Activated T-cell treated with anti-CD3 and anti-CD28 coated beads, Interleukin-2, amount 50 U/mL, for 24 hours (primary cell): Measurements from ENCODE around the gene TRIM37.
"Not testable (repeated sequence)": the region's sequence is repeated elsewhere in the genome, so short reads cannot be mapped to it uniquely, and the experiment has no call there.

Experiments used
- DNase-seq: peaks from one replicate; pipeline ENCODE4 v3.0.0-alpha.2; 2020
- H3K27ac Mint-ChIP-seq: 2 replicates; pipeline ENCODE4 v1.8.0; 2020; ENCODE audit warnings: mild to moderate bottlenecking, mixed read lengths
- H3K27me3 Mint-ChIP-seq: 2 replicates; pipeline ENCODE4 v1.8.0; 2020; ENCODE audit warnings: mixed read lengths
- H3K36me3 Mint-ChIP-seq: 2 replicates; pipeline ENCODE4 v1.8.0; 2020; ENCODE audit warnings: low read depth, mixed read lengths
- H3K4me1 Mint-ChIP-seq: 2 replicates; pipeline ENCODE4 v1.8.0; 2020; ENCODE audit warnings: low read depth, mixed read lengths
- H3K4me3 Mint-ChIP-seq: 2 replicates; pipeline ENCODE4 v1.8.0; 2020; ENCODE audit warnings: mild to moderate bottlenecking, moderate library complexity, mixed read lengths
- H3K9me3 Mint-ChIP-seq: 2 replicates; pipeline ENCODE4 v1.8.0; 2020; ENCODE audit warnings: mixed read lengths

Gene TRIM37

DNA sequence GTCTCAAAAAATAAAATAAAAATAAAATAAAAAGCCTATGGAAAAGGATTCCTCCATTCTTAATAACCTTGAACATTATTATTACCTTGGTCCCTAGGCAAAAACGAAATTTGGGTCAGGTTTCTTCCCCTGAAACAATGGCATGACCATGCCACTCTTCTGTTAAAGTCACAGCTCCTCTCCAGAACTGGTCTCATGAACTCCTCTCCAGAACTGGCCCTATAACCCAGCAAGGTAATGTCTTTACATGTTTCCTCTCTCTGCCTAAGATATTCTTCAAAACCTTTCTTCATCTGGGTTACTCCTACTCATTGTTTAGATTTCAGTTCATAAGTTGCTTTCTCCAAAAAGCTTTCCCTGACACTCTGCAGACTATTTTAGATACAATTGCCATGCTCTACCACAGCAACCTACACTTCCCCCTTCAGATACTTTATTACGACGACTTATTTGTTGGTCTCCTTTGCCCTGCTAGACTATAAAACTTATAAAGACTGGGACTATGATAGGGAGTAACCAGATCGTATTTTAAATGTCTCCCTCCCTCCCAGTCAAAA, 13.5 kb downstream of the TRIM37 start:
- no peaks in the 10 kb centered on the region for H3K27me3 Mint-ChIP-seq
- no peak for DNase-seq
- no peaks in the 10 kb centered on the region for H3K9me3 Mint-ChIP-seq
- H3K4me3 Mint-ChIP-seq = no peak overlapping the region
- peaks cover 62% of the 10 kb centered on the region for H3K36me3 Mint-ChIP-seq
- H3K27ac Mint-ChIP-seq = no peak overlapping the region
- peaks cover 26% of the 10 kb centered on the region for H3K4me1 Mint-ChIP-seq

DNA sequence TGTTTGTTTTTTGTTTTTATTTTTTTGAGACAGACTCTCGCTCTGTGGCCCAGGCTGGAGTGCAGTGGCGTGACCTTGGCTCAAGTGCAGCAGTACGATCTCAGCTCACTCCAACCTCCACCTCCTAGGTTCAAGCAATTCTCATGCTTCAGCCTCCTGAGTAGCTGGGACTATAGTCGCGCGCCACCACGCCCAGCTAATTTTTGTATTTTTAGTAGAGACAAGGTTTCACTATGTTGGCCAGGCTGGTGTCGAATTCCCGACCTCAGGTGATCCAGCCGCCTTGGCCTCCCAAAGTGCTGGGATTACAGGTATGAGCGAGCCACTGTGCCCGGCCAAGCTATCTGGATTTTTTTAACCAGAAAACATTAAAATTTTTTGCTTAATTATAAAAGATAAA, 16.1 kb downstream of the TRIM37 start:
- Mint-ChIP-seq H3K4me1 (peaks cover 10% of the 10 kb centered on the region), H3K36me3 (peaks cover 54% of the 10 kb centered on the region)
- not testable (repeated sequence) for H3K9me3 Mint-ChIP-seq, H3K27ac Mint-ChIP-seq, DNase-seq, H3K4me3 Mint-ChIP-seq, H3K27me3 Mint-ChIP-seq

DNA sequence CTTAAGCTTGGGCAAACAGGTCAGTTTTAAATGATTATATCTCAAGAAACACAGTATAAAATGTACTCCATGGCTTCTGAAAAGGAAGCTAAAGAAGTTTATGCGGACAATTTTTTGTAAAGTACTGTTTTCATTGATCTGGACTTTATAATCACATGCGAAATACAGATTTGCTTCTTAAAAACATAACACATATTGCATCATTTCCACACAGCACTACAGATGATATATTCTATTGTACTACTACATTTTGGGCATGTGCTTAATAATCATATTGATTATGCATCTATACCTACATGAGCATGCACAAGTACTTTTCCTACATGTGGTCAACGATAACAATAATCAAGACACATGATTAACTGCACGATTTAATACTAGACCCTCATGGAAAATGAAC, 22.5 kb downstream of the TRIM37 start:
- DNase-seq = no peak
- H3K9me3 Mint-ChIP-seq = no peaks in the 10 kb centered on the region
- H3K4me3 Mint-ChIP-seq = no peak overlapping the region
- H3K27ac Mint-ChIP-seq = no peak overlapping the region
- H3K36me3 Mint-ChIP-seq = peaks cover 74% of the 10 kb centered on the region
- H3K4me1 Mint-ChIP-seq = no peaks in the 10 kb centered on the region
- no peaks in the 10 kb centered on the region for H3K27me3 Mint-ChIP-seq

DNA sequence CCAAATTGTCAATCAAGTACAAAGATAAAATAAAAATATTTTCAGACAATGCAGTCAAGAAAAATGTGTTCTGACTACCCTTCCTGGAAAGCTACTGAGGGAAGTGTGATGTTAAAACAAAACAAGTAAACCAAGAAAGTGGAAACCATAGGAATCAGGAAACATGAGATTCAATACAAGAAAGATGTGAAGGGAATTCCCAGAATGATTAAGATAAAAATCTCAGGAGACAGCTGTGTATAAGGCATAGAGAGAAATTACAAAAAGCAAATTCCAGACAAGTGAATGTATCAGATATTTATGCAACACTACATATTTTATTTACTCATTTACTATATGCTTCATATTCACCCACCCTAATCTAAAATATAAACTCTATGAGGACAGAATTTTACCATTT, 32.2 kb downstream of the TRIM37 start:
- Mint-ChIP-seq H3K27me3 (no peaks in the 10 kb centered on the region), H3K4me1 (no peaks in the 10 kb centered on the region), H3K36me3 (peaks cover 81% of the 10 kb centered on the region), H3K4me3 (no peak overlapping the region), H3K27ac (no peak overlapping the region), H3K9me3 (no peaks in the 10 kb centered on the region)
- DNase-seq = no peak

DNA sequence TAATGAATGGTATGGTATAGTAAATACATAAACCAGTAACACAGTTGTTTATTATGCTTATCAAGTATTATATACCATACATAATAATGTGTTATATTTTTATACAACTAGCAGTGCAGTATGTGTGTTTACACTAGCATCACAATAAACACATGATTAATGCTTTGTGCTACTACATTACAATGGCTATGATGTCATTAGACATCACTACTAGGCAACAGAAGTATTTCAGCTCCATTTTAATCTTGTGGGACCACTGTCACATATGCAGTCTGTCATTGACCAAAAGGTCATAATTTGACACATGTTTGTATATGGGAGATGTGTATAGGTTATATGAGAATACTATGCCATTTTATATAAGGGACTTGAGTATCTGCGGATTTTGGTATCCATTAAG, 32.7 kb downstream of the TRIM37 start:
- H3K27ac Mint-ChIP-seq = no peak overlapping the region
- no peak for DNase-seq
- H3K4me3 Mint-ChIP-seq = no peak overlapping the region
- H3K9me3 Mint-ChIP-seq = no peaks in the 10 kb centered on the region
- H3K4me1 Mint-ChIP-seq = no peaks in the 10 kb centered on the region
- peaks cover 79% of the 10 kb centered on the region for H3K36me3 Mint-ChIP-seq
- H3K27me3 Mint-ChIP-seq = no peaks in the 10 kb centered on the region

DNA sequence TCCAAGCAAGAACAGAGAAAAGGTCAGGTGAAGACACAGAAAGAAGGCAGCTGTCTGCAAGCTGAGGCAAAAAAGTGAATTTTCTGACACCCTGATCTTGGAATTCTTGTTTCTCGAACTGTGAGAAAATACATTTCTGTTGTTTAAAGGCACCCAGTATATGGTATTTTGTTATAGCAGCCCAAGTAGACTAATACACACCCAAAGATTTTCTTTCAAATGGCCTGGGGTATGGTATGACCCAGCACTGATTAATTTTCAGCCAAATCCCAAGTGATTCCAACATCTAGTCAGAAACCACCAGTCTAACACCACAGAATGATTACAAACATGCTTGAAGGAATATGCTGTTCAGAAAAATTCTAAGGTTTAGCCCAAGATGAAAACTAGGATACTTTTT, 36.8 kb downstream of the TRIM37 start:
- Mint-ChIP-seq H3K27me3 (no peaks in the 10 kb centered on the region), H3K4me3 (no peak overlapping the region), H3K4me1 (no peaks in the 10 kb centered on the region), H3K27ac (no peak overlapping the region), H3K36me3 (peaks cover 86% of the 10 kb centered on the region), H3K9me3 (no peaks in the 10 kb centered on the region)
- no peak for DNase-seq

DNA sequence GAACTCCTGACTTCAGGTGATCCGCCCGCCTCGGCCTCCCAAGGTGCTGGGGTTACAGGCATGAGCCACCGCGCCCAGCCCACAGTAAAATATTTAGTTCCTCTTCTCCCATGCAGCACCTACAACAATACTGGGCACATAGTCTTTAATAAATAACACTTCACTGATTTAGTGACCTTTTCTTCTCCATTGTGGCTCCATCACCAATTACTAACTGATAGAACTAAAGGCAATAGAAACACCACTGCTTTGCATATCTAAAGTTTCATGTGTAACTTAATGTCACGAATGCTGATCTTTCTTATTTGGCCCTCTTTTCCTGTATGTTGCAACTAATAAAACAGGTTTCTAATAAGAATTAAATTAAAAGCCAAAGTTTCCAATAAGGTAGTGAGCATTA, 38.9 kb downstream of the TRIM37 start:
- no peak overlapping the region for H3K4me3 Mint-ChIP-seq
- no peaks in the 10 kb centered on the region for H3K27me3 Mint-ChIP-seq
- no peak overlapping the region for H3K27ac Mint-ChIP-seq
- DNase-seq = no peak
- peaks cover 1% of the 10 kb centered on the region for H3K4me1 Mint-ChIP-seq
- H3K36me3 Mint-ChIP-seq = peaks cover 85% of the 10 kb centered on the region
- no peaks in the 10 kb centered on the region for H3K9me3 Mint-ChIP-seq

DNA sequence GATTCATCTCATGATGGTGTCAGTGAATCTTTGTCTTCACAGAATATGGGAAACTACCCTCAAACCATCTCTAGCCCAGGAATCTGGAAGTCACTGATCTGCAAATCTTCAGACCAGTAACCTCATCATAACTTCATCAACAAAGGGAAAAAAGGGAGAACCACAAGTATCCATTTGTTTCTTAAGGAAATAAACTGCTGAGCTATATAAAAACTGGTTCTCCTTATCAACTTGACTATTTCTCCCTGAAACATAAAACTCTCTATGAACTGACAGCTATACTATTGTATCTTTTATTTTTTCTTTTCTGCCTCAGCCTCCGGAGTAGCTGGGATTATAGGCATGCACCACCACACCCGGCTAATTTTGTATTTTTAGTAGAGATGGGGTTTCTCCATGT, 39.3 kb downstream of the TRIM37 start:
- Mint-ChIP-seq H3K4me1 (peaks cover 1% of the 10 kb centered on the region), H3K4me3 (no peak overlapping the region), H3K36me3 (peaks cover 88% of the 10 kb centered on the region), H3K27me3 (no peaks in the 10 kb centered on the region), H3K9me3 (no peaks in the 10 kb centered on the region), H3K27ac (no peak overlapping the region)
- no peak for DNase-seq

DNA sequence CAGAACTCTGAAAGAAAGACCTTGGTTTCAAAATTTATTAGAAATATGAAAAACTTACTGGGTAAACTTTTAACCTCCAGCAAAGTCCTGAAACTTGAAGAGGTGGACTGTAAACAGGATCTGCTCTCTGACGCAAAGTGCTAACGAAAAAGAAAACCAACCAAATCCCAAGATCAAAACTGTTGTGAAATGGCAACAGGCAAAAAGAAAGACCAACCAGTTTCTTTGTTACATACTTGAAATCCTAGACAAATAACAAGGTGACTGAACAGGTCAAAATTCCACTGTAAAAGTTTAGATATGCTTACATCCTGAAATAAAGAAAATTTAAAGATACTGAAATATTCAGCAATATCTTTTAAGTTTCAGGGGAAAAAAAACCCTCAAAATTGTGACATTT, 44.2 kb downstream of the TRIM37 start:
- Mint-ChIP-seq H3K27me3 (no peaks in the 10 kb centered on the region), H3K4me1 (peaks cover 2% of the 10 kb centered on the region), H3K36me3 (peaks cover 86% of the 10 kb centered on the region), H3K27ac (no peak overlapping the region), H3K9me3 (no peaks in the 10 kb centered on the region), H3K4me3 (no peak overlapping the region)
- DNase-seq = no peak

DNA sequence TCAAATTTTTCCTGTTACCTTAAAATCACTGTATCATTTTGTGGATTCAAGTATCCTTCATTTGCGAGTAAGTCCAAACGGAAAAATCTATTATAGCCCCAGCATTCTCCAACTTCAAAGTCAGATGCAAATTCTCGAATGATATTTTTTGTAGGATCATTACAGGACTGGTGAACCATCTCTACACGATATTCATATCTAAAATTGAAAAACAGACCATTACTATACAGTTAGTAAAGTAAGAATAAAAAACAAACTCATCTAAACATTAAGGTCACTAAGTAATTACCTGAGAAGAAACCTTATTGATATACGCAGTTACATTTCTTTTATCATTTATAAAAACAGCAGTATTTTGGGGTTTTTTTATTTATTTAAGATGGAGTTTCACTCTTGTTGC, 49.8 kb downstream of the TRIM37 start:
- DNase-seq = no peak
- H3K9me3 Mint-ChIP-seq = no peaks in the 10 kb centered on the region
- peaks cover 87% of the 10 kb centered on the region for H3K36me3 Mint-ChIP-seq
- no peak overlapping the region for H3K27ac Mint-ChIP-seq
- no peak overlapping the region for H3K4me3 Mint-ChIP-seq
- H3K4me1 Mint-ChIP-seq = no peaks in the 10 kb centered on the region
- no peaks in the 10 kb centered on the region for H3K27me3 Mint-ChIP-seq

DNA sequence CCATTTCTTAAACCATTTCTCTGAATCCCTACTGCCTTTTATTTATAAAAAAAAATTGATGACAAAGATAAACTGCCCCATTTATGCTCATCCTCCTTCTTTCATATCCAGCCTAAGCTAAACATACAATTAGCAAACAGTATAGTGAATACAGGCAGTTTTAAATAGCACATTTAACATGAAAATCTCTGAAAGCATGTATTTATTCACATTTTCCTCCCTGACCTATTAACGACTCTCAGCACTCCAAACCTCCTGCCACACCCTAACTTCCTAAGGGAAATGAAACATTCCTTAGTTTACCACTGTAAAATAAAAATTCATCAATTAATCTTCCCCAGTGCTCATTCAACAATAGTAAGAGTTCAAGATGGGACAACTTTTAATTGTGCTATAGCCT, 56.9 kb downstream of the TRIM37 start:
- Mint-ChIP-seq H3K4me1 (no peaks in the 10 kb centered on the region), H3K36me3 (peaks cover 79% of the 10 kb centered on the region), H3K4me3 (no peak overlapping the region), H3K27ac (no peak overlapping the region), H3K27me3 (no peaks in the 10 kb centered on the region), H3K9me3 (no peaks in the 10 kb centered on the region)
- no peak for DNase-seq

DNA sequence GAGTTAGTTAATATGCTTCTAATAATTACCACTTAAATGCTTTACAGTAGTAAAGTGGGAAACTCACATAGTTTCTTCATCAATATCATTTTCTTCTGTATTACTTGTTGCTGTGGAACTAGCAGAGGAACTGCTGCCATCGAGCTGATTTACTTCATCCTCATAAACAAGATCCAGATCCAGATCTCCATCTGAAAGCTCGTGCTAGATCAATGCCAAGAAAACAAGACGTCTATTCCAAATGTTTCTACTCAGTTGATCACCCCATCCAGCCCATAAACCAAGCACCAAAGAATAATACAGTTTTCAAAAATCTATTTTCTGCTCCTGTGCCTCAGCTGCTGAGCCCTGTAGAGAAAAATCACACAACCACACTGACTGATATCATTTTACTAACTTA, 59.1 kb downstream of the TRIM37 start:
- H3K27me3 Mint-ChIP-seq = no peaks in the 10 kb centered on the region
- no peaks in the 10 kb centered on the region for H3K9me3 Mint-ChIP-seq
- peaks cover 81% of the 10 kb centered on the region for H3K36me3 Mint-ChIP-seq
- H3K27ac Mint-ChIP-seq = no peak overlapping the region
- no peak for DNase-seq
- H3K4me3 Mint-ChIP-seq = no peak overlapping the region
- H3K4me1 Mint-ChIP-seq = no peaks in the 10 kb centered on the region

DNA sequence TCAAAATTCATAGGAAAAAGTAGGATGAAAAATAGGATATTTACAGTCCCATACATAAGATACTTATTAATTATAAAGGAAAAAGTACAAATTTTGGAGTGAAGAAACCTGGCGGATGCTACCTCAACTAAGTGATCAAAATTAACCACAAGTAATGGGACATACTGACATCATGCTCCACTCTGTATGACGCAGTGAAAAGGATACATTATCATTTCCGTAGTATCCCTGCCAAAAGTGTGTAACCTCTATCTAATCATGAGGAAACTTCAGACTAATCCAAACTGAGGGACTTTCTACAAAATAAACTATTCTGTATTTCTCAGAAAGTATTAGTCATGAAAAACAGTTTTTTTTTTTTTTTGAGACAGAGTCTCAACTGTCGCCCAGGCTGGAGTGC, 60.5 kb downstream of the TRIM37 start:
- Mint-ChIP-seq H3K4me3 (no peak overlapping the region), H3K27me3 (no peaks in the 10 kb centered on the region)

DNA sequence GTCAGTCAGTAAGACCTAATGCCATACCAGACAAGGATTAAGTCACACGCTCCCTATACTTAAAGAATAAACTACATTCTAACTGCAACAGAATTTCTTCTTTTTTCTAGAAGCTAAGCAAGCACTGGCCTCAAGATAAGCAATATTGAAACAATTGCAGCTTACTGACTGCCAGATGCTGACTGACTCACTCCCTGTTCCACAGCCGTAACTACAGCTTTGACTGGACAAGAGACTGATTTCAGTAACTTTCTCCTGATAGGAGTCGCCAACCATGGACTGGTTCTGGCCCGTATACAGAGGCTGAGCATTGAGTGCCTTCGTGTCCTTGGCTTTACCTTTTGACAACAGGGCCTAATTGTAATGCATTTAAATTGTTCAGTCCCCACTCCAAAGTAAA, 67.9 kb downstream of the TRIM37 start:
- no peaks in the 10 kb centered on the region for H3K27me3 Mint-ChIP-seq
- H3K36me3 Mint-ChIP-seq = peaks cover 82% of the 10 kb centered on the region
- H3K4me1 Mint-ChIP-seq = peaks cover 7% of the 10 kb centered on the region
- H3K4me3 Mint-ChIP-seq = no peak overlapping the region
- peak overlapping the region; percentile 76 for H3K27ac Mint-ChIP-seq
- DNase-seq = no peak
- H3K9me3 Mint-ChIP-seq = no peaks in the 10 kb centered on the region

More for the DNA sequence above, 60.5 kb downstream of the TRIM37 start:
- H3K4me1 Mint-ChIP-seq = no peaks in the 10 kb centered on the region
- no peaks in the 10 kb centered on the region for H3K9me3 Mint-ChIP-seq
- DNase-seq = no peak
- no peak overlapping the region for H3K27ac Mint-ChIP-seq
- H3K36me3 Mint-ChIP-seq = peaks cover 80% of the 10 kb centered on the region

DNA sequence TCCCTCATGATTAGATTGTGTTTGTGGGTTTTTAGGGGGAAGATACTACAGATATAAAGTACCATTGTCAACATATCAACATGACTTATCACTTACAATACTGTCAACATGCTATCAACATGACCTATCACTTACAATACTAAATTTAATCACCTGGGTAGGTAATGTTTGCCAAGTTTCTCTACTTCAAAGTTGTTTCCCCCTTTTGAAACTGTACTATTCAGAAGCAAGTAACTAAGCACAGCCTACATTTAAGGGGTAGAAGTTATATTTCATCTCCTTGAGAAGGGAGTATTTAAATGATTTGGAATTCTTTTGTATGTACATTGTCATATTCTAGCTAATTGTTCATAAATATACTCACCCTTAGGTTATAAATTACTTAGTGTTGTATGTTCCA, 68.7 kb downstream of the TRIM37 start:
- peaks cover 7% of the 10 kb centered on the region for H3K4me1 Mint-ChIP-seq
- peaks cover 81% of the 10 kb centered on the region for H3K36me3 Mint-ChIP-seq
- no peak for DNase-seq
- peak overlapping the region; percentile 32 for H3K27ac Mint-ChIP-seq
- H3K27me3 Mint-ChIP-seq = no peaks in the 10 kb centered on the region
- H3K9me3 Mint-ChIP-seq = no peaks in the 10 kb centered on the region
- H3K4me3 Mint-ChIP-seq = no peak overlapping the region

DNA sequence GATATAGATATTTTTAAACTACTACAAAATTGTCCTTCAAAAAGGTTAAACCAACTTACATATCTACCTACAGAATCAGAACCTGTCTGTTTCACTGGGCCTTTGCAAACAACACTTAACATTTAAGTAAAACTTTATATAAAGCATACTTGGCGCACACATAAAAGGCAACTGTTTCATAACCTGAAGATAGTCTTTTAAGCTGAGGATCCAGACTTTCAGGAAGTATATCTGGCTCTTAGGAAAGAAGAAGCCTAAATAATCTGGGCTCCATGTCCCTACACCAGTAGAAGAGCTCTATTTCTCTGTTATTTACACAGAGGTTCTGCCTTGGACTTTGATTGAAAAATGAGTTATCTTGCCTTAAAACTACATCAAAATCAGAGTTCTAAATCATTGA, 75.9 kb downstream of the TRIM37 start:
- peaks cover 10% of the 10 kb centered on the region for H3K4me1 Mint-ChIP-seq
- no peak overlapping the region for H3K4me3 Mint-ChIP-seq
- H3K36me3 Mint-ChIP-seq = peaks cover 87% of the 10 kb centered on the region
- H3K9me3 Mint-ChIP-seq = no peaks in the 10 kb centered on the region
- no peaks in the 10 kb centered on the region for H3K27me3 Mint-ChIP-seq
- no peak overlapping the region for H3K27ac Mint-ChIP-seq
- no peak for DNase-seq
